ENCODE data around the gene STX1A. TPM values are rescaled to one million over a fixed set of nuclear protein-coding genes. Genes with fewer than 3 reads are reported as not detected.

STX1A gene
- total and polyA plus RNA-seq, 2 of the 8 experiments (the other 6 are each of a cell fraction or from before 2014, with no cell fraction given), result 13.5 to 17.5 TPM

- CTCF ChIA-PET (ENCODE audit: partially characterized antibody), result interaction anchor here (0.7 to 9.7 kb wide), 12 partner anchors 8 to 188 kb away, joined by 3 to 130 read pairs (median 4); partner anchors contain the start of gene STX1A
- peak overlapping the region; percentile 68; the same call in 1 of the 2 replicates for H4K8ac ChIP-seq (ENCODE audit: extremely low read depth, insufficient read depth, low read length)
- POLR2A ChIA-PET (ENCODE audit: partially characterized antibody), result interaction anchor here (0.6 to 2.2 kb wide), 14 partner anchors 10 to 107 kb away, joined by 3 to 7 read pairs (median 4); partner anchors contain the start of genes ABHD11 and STX1A
- H3K36me3 ChIP-seq (ENCODE audit: control insufficient read depth in 2 of 4, insufficient read depth in 4 of 4, low read length in 3 of 4), result no peaks in the 10 kb centered on the region; a peak in 1 of 8 replicates
- H3K4ac ChIP-seq (replicated peaks; ENCODE audit: insufficient read length, low read depth, low read length), result no peak overlapping the region
- DNase-seq (ENCODE audit: low read depth in 1 of 2, low spot score in 2 of 2) (peak in 1 of 2 experiments; percentile 47), FAIRE-seq (no peak)
- H3K18ac ChIP-seq (ENCODE audit: extremely low read depth, low read length), result no peak overlapping the region
- no peak overlapping the region for H2BK20ac ChIP-seq (ENCODE audit: low read length)
- no peak overlapping the region for H3K27ac ChIP-seq (ENCODE audit: low read depth, low read length)
- H3K27me3 ChIP-seq (replicated peaks in 1 of 4; ENCODE audit: control insufficient read depth in 3 of 4, extremely low read depth in 1 of 4, insufficient read depth in 3 of 4, low read length in 3 of 4), result no peaks in the 10 kb centered on the region; a peak in 1 of 7 replicates
- no peak overlapping the region for H2BK15ac ChIP-seq (ENCODE audit: low read length)
- H3K9me3 ChIP-seq (ENCODE audit: insufficient read depth in 2 of 2, low read depth in 1 of 2, low read length in 1 of 2), result no peaks in the 10 kb centered on the region
- peaks cover 2% of the 10 kb centered on the region; the same call in 1 of the 2 replicates for H3K23me2 ChIP-seq (ENCODE audit: low read depth, low read length)
- H3K56ac ChIP-seq (replicated peaks; ENCODE audit: insufficient read length, low read depth, low read length), result no peak overlapping the region
- no peak overlapping the region for H2AFZ ChIP-seq (ENCODE audit: low read length)
- no peak overlapping the region for H2BK120ac ChIP-seq (replicated peaks; ENCODE audit: low read depth, low read length)
- H3K23ac ChIP-seq (ENCODE audit: insufficient read length), result no peak overlapping the region
- no peak for TF ChIP-seq NRF1 (IDR thresholded peaks at IDR 0.05; ENCODE audit: low read depth, low read length)
- TF ChIP-seq CBX5 (IDR thresholded peaks at IDR 0.05; ENCODE audit: low read depth, low read length), result no peak
- no peak for TF ChIP-seq TAF1 (IDR thresholded peaks at IDR 0.05; ENCODE audit: low read depth, low read length)
- TF ChIP-seq HDAC2 (IDR thresholded peaks at IDR 0.05; ENCODE audit: borderline replicate concordance in 1 of 2, low read depth in 2 of 2, low read length in 2 of 2), result no peak
- no peak for TF ChIP-seq SIRT6 (IDR thresholded peaks at IDR 0.05; ENCODE audit: low read length)
- TF ChIP-seq SUZ12 (IDR thresholded peaks at IDR 0.05; ENCODE audit: low read length), result no peak
- TF ChIP-seq, protein P1, sequence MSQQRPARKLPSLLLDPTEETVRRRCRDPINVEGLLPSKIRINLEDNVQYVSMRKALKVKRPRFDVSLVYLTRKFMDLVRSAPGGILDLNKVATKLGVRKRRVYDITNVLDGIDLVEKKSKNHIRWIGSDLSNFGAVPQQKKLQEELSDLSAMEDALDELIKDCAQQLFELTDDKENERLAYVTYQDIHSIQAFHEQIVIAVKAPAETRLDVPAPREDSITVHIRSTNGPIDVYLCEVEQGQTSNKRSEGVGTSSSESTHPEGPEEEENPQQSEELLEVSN (IDR thresholded peaks at IDR 0.05), result no peak
- TF ChIP-seq CBX8 (IDR thresholded peaks at IDR 0.05; ENCODE audit: borderline replicate concordance, low read depth, low read length), result no peak
- H4K91ac ChIP-seq (replicated peaks; ENCODE audit: insufficient read length, low read length), result no peak overlapping the region
- no peak overlapping the region for H2AK5ac ChIP-seq (ENCODE audit: low read depth, low read length)
- no peak overlapping the region; a peak in 2 of 7 replicates for H3K9ac ChIP-seq (replicated peaks in 1 of 4; ENCODE audit: extremely low read depth in 1 of 4, low read depth in 3 of 4, low read length in 3 of 4)
- no peak overlapping the region for H2BK5ac ChIP-seq (ENCODE audit: low read depth, low read length)
- no peak overlapping the region for H2BK12ac ChIP-seq (ENCODE audit: low read depth, low read length)
- H3K4me1 ChIP-seq (replicated peaks in 1 of 4; ENCODE audit: control insufficient read depth in 3 of 4, insufficient read depth in 4 of 4, low read length in 3 of 4), result peaks cover 0 to 19% (median 15%) of the 10 kb centered on the region in 4 experiments; a peak in 6 of 7 replicates
- H3K79me1 ChIP-seq (ENCODE audit: low read depth, low read length), result no peaks in the 10 kb centered on the region
- no peak overlapping the region for H4K5ac ChIP-seq (ENCODE audit: insufficient read length, low read depth, low read length)
- peaks cover 3 to 10% of the 10 kb centered on the region in 2 experiments for H4K20me1 ChIP-seq (replicated peaks in 1 of 2; ENCODE audit: control insufficient read depth in 1 of 2, insufficient read depth in 2 of 2, low read length in 2 of 2)
- 82% methylated on average over 18 of the region's 25 CpGs; no CpG with 5 or more reads in 1 of the 2 experiments for WGBS, 2 experiments (ENCODE audit: extremely low coverage in 1 of 2, insufficient coverage in 1 of 2, insufficient read length in 1 of 2, insufficient replicate concordance in 2 of 2, low coverage in 1 of 2, low lambda C conversion rate in 2 of 2, missing lambda C conversion rate in 1 of 2)
- H3K14ac ChIP-seq (ENCODE audit: insufficient read length), result no peak overlapping the region
- no peaks in the 10 kb centered on the region for H3K79me2 ChIP-seq (ENCODE audit: control insufficient read depth in 1 of 2, insufficient read depth in 2 of 2, low read length in 2 of 2)
- H3K4me2 ChIP-seq (ENCODE audit: insufficient read depth in 1 of 2, low read depth in 2 of 2, low read length in 2 of 2), result no peak overlapping the region
- H3K4me3 ChIP-seq (ENCODE audit: extremely low read depth in 1 of 4, insufficient read depth in 2 of 4, low read depth in 3 of 4, low read length in 4 of 4), result no peak overlapping the region
Measured at GRCh38 chr7:73706126-73707044, 13.1 kb downstream of the STX1A start.

Data from H1 (cell line).